Uterus (tissue), 4 donors: ENCODE measurements around the gene DSN1. TPM values are rescaled to one million over a fixed set of nuclear protein-coding genes. Genes with fewer than 3 reads are reported as not detected.

ENCODE experiments used
- DNase-seq, 2 donors: peaks; one replicate each; pipeline ENCODE4 v3.0.0-alpha.2; 2019 to 2020
- H3K27ac ChIP-seq, 2 donors: fragments of 200-600 bp; sonication (generic); 1 replicate in 1 of 2; 2 replicates in 1 of 2; pipeline ENCODE4 v1.5.1; 2016 to 2018
- H3K27me3 ChIP-seq, 2 donors: fragments of 200-600 bp; sonication (generic); one replicate each; pipeline ENCODE4 v1.5.1; 2018 to 2019; ENCODE audit warnings: control low read depth in 1 of 2
- H3K36me3 ChIP-seq, 2 donors: fragments of 200-600 bp; sonication (generic); one replicate each; pipeline ENCODE4 v1.5.1; 2019; ENCODE audit warnings: control low read depth in 1 of 2
- H3K4me1 ChIP-seq, 2 donors: fragments of 200-600 bp; sonication (generic); one replicate each; pipeline ENCODE4 v1.5.1; 2018 to 2019; ENCODE audit warnings: control low read depth in 1 of 2
- H3K4me3 ChIP-seq, 2 donors: fragments of 200-600 bp; sonication (generic); 1 replicate in 1 of 2; 2 replicates in 1 of 2; pipeline ENCODE4 v1.5.1; 2018 to 2019; ENCODE audit warnings: mild to moderate bottlenecking in 1 of 2
- H3K9me3 ChIP-seq, 2 donors: fragments of 200-600 bp; sonication (generic); one replicate each; pipeline ENCODE4 v1.5.1; 2019; ENCODE audit warnings: control low read depth in 1 of 2
- CTCF ChIP-seq, 4 experiments: fragments of 200-600 bp in 2 of 4; fragments of 450-650 bp in 2 of 4; sonication (generic) in 2 of 4; IDR thresholded peaks; one replicate each; pipeline ENCODE4 v1.5.1; 2016 to 2019; ENCODE audit warnings: antibody characterized with exemption in 4 of 4, mild to moderate bottlenecking in 2 of 4, moderate library complexity in 1 of 4
- POLR2A ChIP-seq, 2 donors: fragments of 450-650 bp; IDR thresholded peaks; one replicate each; pipeline ENCODE4 v1.6.1; 2016; ENCODE audit warnings: antibody characterized with exemption in 2 of 2, mild to moderate bottlenecking in 1 of 2, moderate library complexity in 1 of 2
- intact Hi-C: fragments of 100-400 bp; cut with DNase I; formaldehyde crosslinking; loops from one replicate; pipeline ENCODE4 v1.15.1; 2023; ENCODE audit warnings: low total_unique reads
- total RNA-seq, 4 donors: library from RNA; depleted of rRNA in 3 of 4; stranded (reverse); fragments of >200 nt in 3 of 4; gene quantifications; one replicate each; pipeline versions ENCODE4 v1.1.0 to v1.2.4, GENCODE V29; 2014 to 2023
- donor health status: DM: yes; HTN: yes; CAD: no.

DSN1 gene
- total RNA-seq, 4 donors from 2014 or later = 0.29 to 24.3 (median 3.2) TPM

GRCh38 chr20:36786663-36787062 is 13.1 kb upstream of the DSN1 start:
- TF ChIP-seq CTCF (IDR thresholded peaks at IDR 0.05) (no peak), POLR2A (IDR thresholded peaks at IDR 0.05) (no peak)
- no peaks in the 10 kb centered on the region for H3K4me1 ChIP-seq
- no peaks in the 10 kb centered on the region for H3K36me3 ChIP-seq
- no peaks in the 10 kb centered on the region for H3K9me3 ChIP-seq
- intact Hi-C loops = no loop called here
- no peaks in the 10 kb centered on the region for H3K27me3 ChIP-seq
- H3K27ac ChIP-seq = no peak overlapping the region
- no peak overlapping the region for H3K4me3 ChIP-seq
- no peak for DNase-seq

GRCh38 chr20:36786246-36786645 is 12.7 kb upstream of the DSN1 start:
- Histone ChIP-seq H3K27me3 (no peaks in the 10 kb centered on the region), H3K36me3 (no peaks in the 10 kb centered on the region), H3K9me3 (no peaks in the 10 kb centered on the region), H3K4me3 (no peak overlapping the region), H3K4me1 (no peaks in the 10 kb centered on the region), H3K27ac (no peak overlapping the region)
- TF ChIP-seq POLR2A (IDR thresholded peaks at IDR 0.05) (no peak), CTCF (IDR thresholded peaks at IDR 0.05) (no peak)
- no peak for DNase-seq
- intact Hi-C loops = no loop called here

GRCh38 chr20:36785308-36785707 is 11.7 kb upstream of the DSN1 start:
- Histone ChIP-seq H3K36me3 (no peaks in the 10 kb centered on the region), H3K4me1 (no peaks in the 10 kb centered on the region), H3K27me3 (no peaks in the 10 kb centered on the region), H3K27ac (peak overlapping the region in 1 of 2 donors; percentile 55), H3K9me3 (no peaks in the 10 kb centered on the region), H3K4me3 (no peak overlapping the region)
- intact Hi-C loops = no loop called here
- TF ChIP-seq CTCF (IDR thresholded peaks at IDR 0.05) (no peak), POLR2A (IDR thresholded peaks at IDR 0.05) (no peak)
- no peak for DNase-seq

- Histone ChIP-seq H3K4me1 (no peaks in the 10 kb centered on the region), H3K36me3 (no peaks in the 10 kb centered on the region), H3K4me3 (no peak overlapping the region), H3K27me3 (no peaks in the 10 kb centered on the region), H3K9me3 (no peaks in the 10 kb centered on the region), H3K27ac (peak overlapping the region; percentile 11 to 55)
- DNase-seq = peak; percentile 62 to 72
- intact Hi-C loops = no loop called here
- TF ChIP-seq POLR2A (IDR thresholded peaks at IDR 0.05) (no peak), CTCF (IDR thresholded peaks at IDR 0.05) (no peak)
Observed at GRCh38 chr20:36784900-36785299, 11.3 kb upstream of the DSN1 start.

GRCh38 chr20:36784116-36784515 is 10.6 kb upstream of the DSN1 start:
- TF ChIP-seq CTCF (IDR thresholded peaks at IDR 0.05) = no peak
- no peak for TF ChIP-seq POLR2A (IDR thresholded peaks at IDR 0.05)
- no peaks in the 10 kb centered on the region for H3K4me1 ChIP-seq
- H3K36me3 ChIP-seq = no peaks in the 10 kb centered on the region
- no peak overlapping the region for H3K4me3 ChIP-seq
- DNase-seq = no peak
- no peaks in the 10 kb centered on the region for H3K9me3 ChIP-seq
- no peaks in the 10 kb centered on the region for H3K27me3 ChIP-seq
- H3K27ac ChIP-seq = peak overlapping the region in 1 of 2 donors; percentile 55
- intact Hi-C loops = no loop called here
